ENCODE measurements around the gene NDUFA8. TPM values are rescaled to one million over a fixed set of nuclear protein-coding genes. Genes with fewer than 3 reads are reported as not detected.

NDUFA8 gene
- total RNA-seq, 1 donor from 2014 or later = 49.4 TPM

DNA sequence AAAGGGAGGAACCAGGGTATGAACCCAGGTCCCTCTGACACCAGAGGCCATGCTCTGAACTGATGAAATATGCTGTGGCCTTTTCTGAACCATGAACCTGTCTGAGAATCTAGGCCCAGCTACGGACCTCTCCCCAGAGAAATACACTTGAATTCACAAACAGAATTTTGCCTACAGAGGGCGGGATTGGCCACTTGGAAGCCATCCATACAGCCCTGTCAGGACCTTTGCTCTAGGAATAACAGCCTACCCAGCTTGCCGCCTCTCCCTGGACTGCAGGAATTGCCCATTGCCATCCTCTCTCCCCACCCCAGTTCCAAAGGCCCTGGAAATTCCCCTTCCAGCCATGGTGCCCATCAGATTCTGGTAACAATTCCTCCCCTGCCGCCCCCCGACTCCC lies 26.7 kb upstream of the NDUFA8 start:
- no peak overlapping the region for H3K4me3 ChIP-seq (ENCODE audit: low read depth, low read length)
- no peak for DNase-seq (ENCODE audit: low read depth)
- TF ChIP-seq, protein P1, sequence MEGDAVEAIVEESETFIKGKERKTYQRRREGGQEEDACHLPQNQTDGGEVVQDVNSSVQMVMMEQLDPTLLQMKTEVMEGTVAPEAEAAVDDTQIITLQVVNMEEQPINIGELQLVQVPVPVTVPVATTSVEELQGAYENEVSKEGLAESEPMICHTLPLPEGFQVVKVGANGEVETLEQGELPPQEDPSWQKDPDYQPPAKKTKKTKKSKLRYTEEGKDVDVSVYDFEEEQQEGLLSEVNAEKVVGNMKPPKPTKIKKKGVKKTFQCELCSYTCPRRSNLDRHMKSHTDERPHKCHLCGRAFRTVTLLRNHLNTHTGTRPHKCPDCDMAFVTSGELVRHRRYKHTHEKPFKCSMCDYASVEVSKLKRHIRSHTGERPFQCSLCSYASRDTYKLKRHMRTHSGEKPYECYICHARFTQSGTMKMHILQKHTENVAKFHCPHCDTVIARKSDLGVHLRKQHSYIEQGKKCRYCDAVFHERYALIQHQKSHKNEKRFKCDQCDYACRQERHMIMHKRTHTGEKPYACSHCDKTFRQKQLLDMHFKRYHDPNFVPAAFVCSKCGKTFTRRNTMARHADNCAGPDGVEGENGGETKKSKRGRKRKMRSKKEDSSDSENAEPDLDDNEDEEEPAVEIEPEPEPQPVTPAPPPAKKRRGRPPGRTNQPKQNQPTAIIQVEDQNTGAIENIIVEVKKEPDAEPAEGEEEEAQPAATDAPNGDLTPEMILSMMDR (conservative IDR thresholded peaks at IDR 0.05; ENCODE audit: low read depth, low read length) = no peak

DNA sequence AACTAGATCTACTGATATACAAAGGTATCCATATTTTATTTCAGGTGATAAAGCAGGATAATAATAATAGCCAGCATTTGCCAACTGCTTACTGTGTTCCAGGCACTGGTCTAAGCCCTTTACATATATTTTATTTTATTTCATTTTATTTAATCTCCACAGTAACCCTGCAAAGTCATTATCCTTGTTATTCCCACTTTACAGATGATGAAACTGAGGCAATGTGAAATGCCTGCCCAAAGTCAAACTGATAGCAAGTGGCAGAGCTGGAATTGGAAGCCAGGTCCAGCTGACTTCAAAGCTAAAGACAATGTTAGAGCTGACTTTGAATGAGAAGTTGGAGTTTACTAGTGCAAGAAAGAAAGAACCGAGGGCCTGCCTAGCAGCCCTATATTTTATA lies 25.0 kb upstream of the NDUFA8 start:
- no peak overlapping the region for H3K4me3 ChIP-seq (ENCODE audit: low read depth, low read length)
- DNase-seq (ENCODE audit: low read depth) = no peak
- TF ChIP-seq, protein P1 (conservative IDR thresholded peaks at IDR 0.05; ENCODE audit: low read depth, low read length) = no peak

DNA sequence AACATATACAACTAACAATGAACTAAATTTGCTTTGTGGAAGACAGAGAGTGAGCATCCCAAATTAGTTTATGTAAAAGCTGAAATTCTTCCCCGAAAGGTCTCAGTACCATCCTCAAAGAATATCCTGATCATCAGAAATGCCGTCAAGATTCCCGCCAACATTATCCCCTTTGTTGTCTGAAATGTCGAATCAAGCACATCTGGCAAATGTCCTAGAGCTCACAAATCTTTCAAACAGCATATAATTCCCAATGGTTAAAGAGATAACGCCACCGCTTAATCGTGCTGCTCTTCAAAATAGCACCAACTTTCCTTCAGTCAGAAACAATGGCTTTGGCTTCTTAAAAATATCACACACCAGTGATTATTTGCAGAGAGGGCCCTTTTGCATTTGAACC lies 23.9 kb upstream of the NDUFA8 start:
- TF ChIP-seq, protein P1 (conservative IDR thresholded peaks at IDR 0.05; ENCODE audit: low read depth, low read length) = no peak
- DNase-seq (ENCODE audit: low read depth) = no peak
- no peak overlapping the region for H3K4me3 ChIP-seq (ENCODE audit: low read depth, low read length)

DNA sequence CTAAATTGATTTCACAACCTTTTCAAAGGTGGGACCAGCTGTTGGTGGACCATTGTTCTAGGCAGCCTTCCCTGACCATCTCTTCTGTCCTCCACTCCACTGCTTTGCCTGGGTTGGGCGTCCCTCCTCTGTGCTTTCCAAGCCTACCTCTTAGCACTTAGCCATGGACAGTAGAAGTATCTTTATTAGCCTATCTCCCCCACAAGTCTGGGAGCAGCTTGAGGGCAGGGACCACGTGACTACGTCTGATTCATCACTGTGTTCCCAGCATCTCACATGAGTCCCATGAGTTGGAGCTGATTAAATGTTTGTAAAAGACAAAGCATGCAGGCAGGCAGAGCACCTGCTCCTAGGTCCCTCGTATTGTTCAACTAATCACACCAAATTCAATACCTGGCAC lies 21.1 kb upstream of the NDUFA8 start:
- no peak overlapping the region for H3K4me3 ChIP-seq (ENCODE audit: low read depth, low read length)
- peak; percentile 23 for DNase-seq (ENCODE audit: low read depth)
- TF ChIP-seq, protein P1 (conservative IDR thresholded peaks at IDR 0.05; ENCODE audit: low read depth, low read length) = no peak

DNA sequence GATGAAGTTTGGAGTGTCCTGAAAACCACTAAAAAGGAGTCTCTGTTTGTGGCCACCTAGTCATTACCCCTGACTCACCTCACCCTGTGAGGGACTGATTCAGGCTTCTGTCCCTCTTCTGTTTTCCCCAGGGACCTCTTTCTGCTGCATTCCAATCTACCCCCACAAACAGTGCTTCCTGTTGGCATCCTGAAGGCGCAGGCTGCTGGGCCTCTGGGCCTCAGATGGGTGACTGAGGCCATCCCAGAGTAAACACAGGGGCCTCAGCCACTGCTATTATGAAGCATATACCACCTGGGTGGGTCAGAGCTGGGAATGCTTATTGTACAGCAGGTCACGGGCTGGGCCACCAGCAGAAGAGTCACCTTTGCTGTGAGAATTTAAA lies 20.1 kb upstream of the NDUFA8 start:
- no peak for DNase-seq (ENCODE audit: low read depth)

DNA sequence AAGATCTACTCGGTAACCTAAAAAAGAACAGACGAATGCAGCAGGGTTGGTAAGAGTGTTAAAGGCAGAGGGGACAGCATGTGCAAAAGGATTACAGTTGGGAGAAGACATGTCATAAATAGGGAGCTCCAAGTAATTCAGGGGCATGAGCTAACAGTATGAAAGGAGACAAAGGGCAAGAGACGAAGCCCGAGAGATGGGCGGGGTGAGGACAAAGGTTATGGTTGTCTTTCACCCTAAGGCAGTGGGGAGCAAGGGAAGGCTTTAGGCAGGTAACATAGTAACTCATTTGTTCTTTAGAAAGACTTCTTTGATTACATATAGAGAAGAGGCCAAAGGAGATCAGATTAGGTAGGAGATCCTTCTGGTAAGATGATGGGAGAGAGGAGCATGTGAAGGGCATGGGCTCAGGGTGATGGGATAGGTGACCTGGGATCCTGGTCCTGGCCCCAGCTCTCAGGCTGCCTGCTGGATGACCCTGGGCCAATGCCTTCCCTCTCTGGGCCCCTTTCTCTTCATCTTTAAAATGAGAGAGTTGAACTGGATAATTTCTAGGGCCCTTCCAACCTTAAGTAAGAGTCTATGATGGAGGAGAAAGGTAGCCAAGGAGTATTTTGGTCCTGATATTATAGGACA lies 19.6 kb upstream of the NDUFA8 start:
- TF ChIP-seq, protein P1 (conservative IDR thresholded peaks at IDR 0.05; ENCODE audit: low read depth, low read length) = no peak
- no peak overlapping the region for H3K4me3 ChIP-seq (ENCODE audit: low read depth, low read length)
- DNase-seq (ENCODE audit: low read depth) = no peak

More for the DNA sequence above, 20.1 kb upstream of the NDUFA8 start:
- no peak overlapping the region for H3K4me3 ChIP-seq (ENCODE audit: low read depth, low read length)
- TF ChIP-seq, protein P1 (conservative IDR thresholded peaks at IDR 0.05; ENCODE audit: low read depth, low read length) = no peak

DNA sequence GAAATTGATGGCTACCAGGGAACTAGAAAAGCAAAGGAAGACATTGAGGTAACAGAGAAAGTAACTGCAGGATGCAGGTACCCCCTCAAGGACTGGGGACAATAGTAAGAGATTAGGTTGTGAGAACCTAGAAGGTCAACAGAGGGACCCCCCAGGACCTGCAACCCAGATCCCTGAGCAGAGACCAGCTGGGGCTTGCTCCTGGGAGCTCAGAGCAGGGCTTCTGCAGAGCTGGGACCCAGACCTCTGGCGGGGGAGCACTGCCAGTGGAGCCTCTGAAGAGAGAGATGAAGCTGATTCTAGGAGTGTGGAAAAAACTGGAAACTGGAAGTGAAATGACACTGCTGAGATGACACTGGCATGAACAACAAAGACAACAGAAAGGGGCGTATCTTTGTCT lies 17.3 kb upstream of the NDUFA8 start:
- H3K4me3 ChIP-seq (ENCODE audit: low read depth, low read length) = no peak overlapping the region
- TF ChIP-seq, protein P1 (conservative IDR thresholded peaks at IDR 0.05; ENCODE audit: low read depth, low read length) = no peak
- DNase-seq (ENCODE audit: low read depth) = no peak

Data from epithelial cell of proximal tubule (primary cell).